ENCODE measurements around the gene ANTXR1.

Gene ANTXR1

GRCh38 chr2:69074918-69075317 is 61.9 kb downstream of the ANTXR1 start:
- DNase-seq (ENCODE audit: low read depth), result no peak

GRCh38 chr2:69075486-69075885 is 62.5 kb downstream of the ANTXR1 start:
- DNase-seq (ENCODE audit: low read depth), result no peak

GRCh38 chr2:69076601-69077000 is 63.6 kb downstream of the ANTXR1 start:
- DNase-seq (ENCODE audit: low read depth), result no peak

- DNase-seq (ENCODE audit: low read depth), result no peak
Observed at GRCh38 chr2:69077252-69077950, 64.4 kb downstream of the ANTXR1 start.

GRCh38 chr2:69080071-69080470 is 67.1 kb downstream of the ANTXR1 start:
- no peak for DNase-seq (ENCODE audit: low read depth)

GRCh38 chr2:69081001-69081580 is 68.1 kb downstream of the ANTXR1 start:
- DNase-seq (ENCODE audit: low read depth), result no peak

- DNase-seq (ENCODE audit: low read depth), result no peak
Observed at GRCh38 chr2:69081757-69082156, 68.8 kb downstream of the ANTXR1 start.

- DNase-seq (ENCODE audit: low read depth), result no peak
Observed at GRCh38 chr2:69082430-69082997, 69.5 kb downstream of the ANTXR1 start.

- no peak for DNase-seq (ENCODE audit: low read depth)
Observed at GRCh38 chr2:69083235-69083748, 70.3 kb downstream of the ANTXR1 start.

- no peak for DNase-seq (ENCODE audit: low read depth)
Observed at GRCh38 chr2:69084492-69084891, 71.5 kb downstream of the ANTXR1 start.

GRCh38 chr2:69086466-69086865 is 73.5 kb downstream of the ANTXR1 start:
- no peak for DNase-seq (ENCODE audit: low read depth)

GRCh38 chr2:69087211-69087911 is 74.4 kb downstream of the ANTXR1 start:
- DNase-seq (ENCODE audit: low read depth), result no peak

GRCh38 chr2:69087912-69088240 is 74.9 kb downstream of the ANTXR1 start:
- no peak for DNase-seq (ENCODE audit: low read depth)

- DNase-seq (ENCODE audit: low read depth), result no peak
Observed at GRCh38 chr2:69088466-69088865, 75.5 kb downstream of the ANTXR1 start.

GRCh38 chr2:69089266-69089665 is 76.3 kb downstream of the ANTXR1 start:
- DNase-seq (ENCODE audit: low read depth), result no peak

GRCh38 chr2:69089998-69090397 is 77.0 kb downstream of the ANTXR1 start:
- no peak for DNase-seq (ENCODE audit: low read depth)

- no peak for DNase-seq (ENCODE audit: low read depth)
Observed at GRCh38 chr2:69090820-69091219, 77.8 kb downstream of the ANTXR1 start.

- DNase-seq (ENCODE audit: low read depth), result no peak
Observed at GRCh38 chr2:69092857-69093256, 79.9 kb downstream of the ANTXR1 start.

- DNase-seq (ENCODE audit: low read depth), result no peak
Observed at GRCh38 chr2:69095305-69095704, 82.3 kb downstream of the ANTXR1 start.

GRCh38 chr2:69096326-69097095 is 83.5 kb downstream of the ANTXR1 start:
- no peak for DNase-seq (ENCODE audit: low read depth)

- DNase-seq (ENCODE audit: low read depth), result no peak
Observed at GRCh38 chr2:69097148-69097610, 84.2 kb downstream of the ANTXR1 start.
